ENCODE measurements around the gene GALNT2. TPM values are rescaled to one million over a fixed set of nuclear protein-coding genes. Genes with fewer than 3 reads are reported as not detected.

The GALNT2 gene
- total and polyA plus RNA-seq, 4 donors = 47.5 to 182 (median 114) TPM

DNA sequence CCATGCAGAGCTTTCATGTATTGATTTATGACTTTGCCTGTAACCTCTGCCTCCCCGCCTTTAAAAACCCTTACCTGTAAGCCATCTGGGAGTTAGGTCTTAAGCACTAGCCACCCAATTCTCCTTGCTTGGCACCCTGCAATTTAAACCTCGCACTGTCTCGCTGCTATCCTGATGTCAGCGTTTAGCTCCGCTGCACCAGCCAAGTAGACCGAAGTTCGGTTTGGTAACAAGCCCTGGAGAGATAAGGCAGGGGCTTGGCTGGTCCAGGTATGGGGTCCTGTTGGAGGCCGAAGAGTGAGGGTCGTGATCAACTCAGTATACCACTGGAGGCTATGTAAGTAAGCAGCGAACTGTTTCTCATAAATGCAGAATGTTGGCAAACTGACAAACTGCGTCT lies 64.4 kb downstream of the GALNT2 start:
- Histone ChIP-seq H3K36me3 (ENCODE audit: control insufficient read depth in 4 of 4, insufficient read depth in 3 of 4, low read depth in 1 of 4, low read length in 3 of 4) (no peaks in the 10 kb centered on the region), H3K9ac (ENCODE audit: low read depth in 1 of 2, low read length in 2 of 2) (no peak overlapping the region), H3K27ac (ENCODE audit: low read depth in 1 of 2, low read length in 2 of 2) (no peak overlapping the region), H3K9me3 (ENCODE audit: control insufficient read depth in 4 of 4, low read length in 3 of 4) (no peaks in the 10 kb centered on the region), H3K4me1 (ENCODE audit: control insufficient read depth in 4 of 4, insufficient read depth in 4 of 4, low read length in 3 of 4) (peaks cover 7 to 32% (median 29%) of the 10 kb centered on the region in 4 donors), H3K27me3 (ENCODE audit: control insufficient read depth in 4 of 4, insufficient read depth in 4 of 4, low read length in 3 of 4) (no peaks in the 10 kb centered on the region), H3K4me3 (ENCODE audit: low read depth in 1 of 3, low read length in 3 of 3) (no peak overlapping the region)
- no peak for DNase-seq (ENCODE audit: low spot score)
- WGBS = 58% methylated on average over 11 of the region's 11 CpGs
- TF ChIP-seq RAD21 (IDR thresholded peaks at IDR 0.05) (no peak), YY1 (IDR thresholded peaks at IDR 0.05) (no peak), TAF1 (conservative IDR thresholded peaks at IDR 0.05) (no peak), CTCF (IDR thresholded peaks at IDR 0.05; ENCODE audit: low read depth, low read length, missing input control) (no peak), HNF4G (IDR thresholded peaks at IDR 0.05) (no peak), SP1 (IDR thresholded peaks at IDR 0.05) (peak; percentile 11), JUND (IDR thresholded peaks at IDR 0.05) (no peak), RXRA (IDR thresholded peaks at IDR 0.05) (peak; percentile 17 to 40), FOXA1 (IDR thresholded peaks at IDR 0.05) (no peak), NR2F2 (IDR thresholded peaks at IDR 0.05) (no peak), HNF4A (conservative IDR thresholded peaks at IDR 0.05) (peak in 1 of 2 donors; percentile 17), MAX (IDR thresholded peaks at IDR 0.05) (no peak), EGR1 (IDR thresholded peaks at IDR 0.05; ENCODE audit: low read depth in 2 of 2) (no peak), FOXA2 (IDR thresholded peaks at IDR 0.05) (no peak), GABPA (IDR thresholded peaks at IDR 0.05 in 1 of 2, conservative IDR thresholded peaks at IDR 0.05 in 1 of 2) (no peak)
- TF ChIP-seq, protein P1, sequence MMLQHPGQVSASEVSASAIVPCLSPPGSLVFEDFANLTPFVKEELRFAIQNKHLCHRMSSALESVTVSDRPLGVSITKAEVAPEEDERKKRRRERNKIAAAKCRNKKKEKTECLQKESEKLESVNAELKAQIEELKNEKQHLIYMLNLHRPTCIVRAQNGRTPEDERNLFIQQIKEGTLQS (IDR thresholded peaks at IDR 0.05) = no peak
- TF ChIP-seq, protein P2, sequence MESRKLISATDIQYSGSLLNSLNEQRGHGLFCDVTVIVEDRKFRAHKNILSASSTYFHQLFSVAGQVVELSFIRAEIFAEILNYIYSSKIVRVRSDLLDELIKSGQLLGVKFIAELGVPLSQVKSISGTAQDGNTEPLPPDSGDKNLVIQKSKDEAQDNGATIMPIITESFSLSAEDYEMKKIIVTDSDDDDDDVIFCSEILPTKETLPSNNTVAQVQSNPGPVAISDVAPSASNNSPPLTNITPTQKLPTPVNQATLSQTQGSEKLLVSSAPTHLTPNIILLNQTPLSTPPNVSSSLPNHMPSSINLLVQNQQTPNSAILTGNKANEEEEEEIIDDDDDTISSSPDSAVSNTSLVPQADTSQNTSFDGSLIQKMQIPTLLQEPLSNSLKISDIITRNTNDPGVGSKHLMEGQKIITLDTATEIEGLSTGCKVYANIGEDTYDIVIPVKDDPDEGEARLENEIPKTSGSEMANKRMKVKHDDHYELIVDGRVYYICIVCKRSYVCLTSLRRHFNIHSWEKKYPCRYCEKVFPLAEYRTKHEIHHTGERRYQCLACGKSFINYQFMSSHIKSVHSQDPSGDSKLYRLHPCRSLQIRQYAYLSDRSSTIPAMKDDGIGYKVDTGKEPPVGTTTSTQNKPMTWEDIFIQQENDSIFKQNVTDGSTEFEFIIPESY (IDR thresholded peaks at IDR 0.05) = no peak
- TF ChIP-seq, protein P3, sequence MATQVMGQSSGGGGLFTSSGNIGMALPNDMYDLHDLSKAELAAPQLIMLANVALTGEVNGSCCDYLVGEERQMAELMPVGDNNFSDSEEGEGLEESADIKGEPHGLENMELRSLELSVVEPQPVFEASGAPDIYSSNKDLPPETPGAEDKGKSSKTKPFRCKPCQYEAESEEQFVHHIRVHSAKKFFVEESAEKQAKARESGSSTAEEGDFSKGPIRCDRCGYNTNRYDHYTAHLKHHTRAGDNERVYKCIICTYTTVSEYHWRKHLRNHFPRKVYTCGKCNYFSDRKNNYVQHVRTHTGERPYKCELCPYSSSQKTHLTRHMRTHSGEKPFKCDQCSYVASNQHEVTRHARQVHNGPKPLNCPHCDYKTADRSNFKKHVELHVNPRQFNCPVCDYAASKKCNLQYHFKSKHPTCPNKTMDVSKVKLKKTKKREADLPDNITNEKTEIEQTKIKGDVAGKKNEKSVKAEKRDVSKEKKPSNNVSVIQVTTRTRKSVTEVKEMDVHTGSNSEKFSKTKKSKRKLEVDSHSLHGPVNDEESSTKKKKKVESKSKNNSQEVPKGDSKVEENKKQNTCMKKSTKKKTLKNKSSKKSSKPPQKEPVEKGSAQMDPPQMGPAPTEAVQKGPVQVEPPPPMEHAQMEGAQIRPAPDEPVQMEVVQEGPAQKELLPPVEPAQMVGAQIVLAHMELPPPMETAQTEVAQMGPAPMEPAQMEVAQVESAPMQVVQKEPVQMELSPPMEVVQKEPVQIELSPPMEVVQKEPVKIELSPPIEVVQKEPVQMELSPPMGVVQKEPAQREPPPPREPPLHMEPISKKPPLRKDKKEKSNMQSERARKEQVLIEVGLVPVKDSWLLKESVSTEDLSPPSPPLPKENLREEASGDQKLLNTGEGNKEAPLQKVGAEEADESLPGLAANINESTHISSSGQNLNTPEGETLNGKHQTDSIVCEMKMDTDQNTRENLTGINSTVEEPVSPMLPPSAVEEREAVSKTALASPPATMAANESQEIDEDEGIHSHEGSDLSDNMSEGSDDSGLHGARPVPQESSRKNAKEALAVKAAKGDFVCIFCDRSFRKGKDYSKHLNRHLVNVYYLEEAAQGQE (IDR thresholded peaks at IDR 0.05) = no peak
